GM23338 (cell line): ENCODE data around the gene ACOXL. TPM values are rescaled to one million over a fixed set of nuclear protein-coding genes. Genes with fewer than 3 reads are reported as not detected.

ENCODE experiments used
- ATAC-seq: fragments of 200-7000 bp; cut with Tn5 transposase; 3 replicates; pipeline ENCODE4 v1.9.1; 2020
- DNase-seq: peaks from one replicate; pipeline ENCODE4 v3.0.0-alpha.2; 2015; ENCODE audit warnings: low spot score
- H2AFZ ChIP-seq: fragments of 200-600 bp; sonication (generic); 2 replicates; pipeline ENCODE4 v1.8.0; 2016; ENCODE audit warnings: antibody characterized with exemption, mild to moderate bottlenecking, moderate library complexity
- H3F3A ChIP-seq: fragments of 200-600 bp; sonication (generic); replicated peaks from 2 replicates; pipeline ENCODE4 v1.8.0; 2017; ENCODE audit warnings: antibody characterized with exemption, mixed run types, low read depth
- H3K27ac ChIP-seq: fragments of 200-600 bp; sonication (generic); 2 replicates; pipeline ENCODE4 v1.6.1; 2016; ENCODE audit warnings: low read depth
- H3K27me3 ChIP-seq: fragments of 200-600 bp; sonication (generic); 2 replicates; pipeline ENCODE4 v1.8.0; 2016; ENCODE audit warnings: mild to moderate bottlenecking, mixed run types, moderate library complexity; ENCODE audit not compliant: insufficient read depth
- H3K36me3 ChIP-seq: fragments of 200-600 bp; sonication (generic); 2 replicates; pipeline ENCODE4 v1.8.0; 2016; ENCODE audit warnings: mild to moderate bottlenecking; ENCODE audit not compliant: insufficient read depth
- H3K4me1 ChIP-seq: fragments of 200-600 bp; sonication (generic); 2 replicates; pipeline ENCODE4 v1.8.0; 2016; ENCODE audit warnings: mild to moderate bottlenecking, moderate library complexity; ENCODE audit not compliant: insufficient read depth
- H3K4me2 ChIP-seq: fragments of 200-600 bp; sonication (generic); 2 replicates; pipeline ENCODE4 v1.7.1; 2017; ENCODE audit warnings: mixed run types
- H3K4me3 ChIP-seq: fragments of 200-600 bp; sonication (generic); 2 replicates; pipeline ENCODE4 v1.6.1; 2016; ENCODE audit warnings: mixed run types
- H3K79me2 ChIP-seq: fragments of 200-600 bp; sonication (generic); replicated peaks from 2 replicates; pipeline ENCODE4 v1.8.0; 2017; ENCODE audit warnings: mild to moderate bottlenecking; ENCODE audit not compliant: insufficient read depth
- H3K9me2 ChIP-seq: fragments of 200-600 bp; sonication (generic); 2 replicates; pipeline ENCODE4 v1.8.0; 2017; ENCODE audit not compliant: insufficient read depth
- H4K20me1 ChIP-seq: fragments of 200-600 bp; sonication (generic); replicated peaks from 2 replicates; pipeline ENCODE4 v1.8.0; 2017; ENCODE audit warnings: mild to moderate bottlenecking; ENCODE audit not compliant: insufficient read depth
- H3K27ac Mint-ChIP-seq: 2 replicates; pipeline ENCODE4 v1.8.0; 2020; ENCODE audit warnings: inconsistent platforms, mild to moderate bottlenecking, moderate library complexity, mixed read lengths
- H3K27me3 Mint-ChIP-seq: 3 replicates; pipeline ENCODE4 v1.8.0; 2022; ENCODE audit warnings: low read depth, mild to moderate bottlenecking, moderate library complexity, mixed read lengths, inconsistent platforms; ENCODE audit not compliant: insufficient read depth, poor library complexity
- H3K36me3 Mint-ChIP-seq: 3 replicates; pipeline ENCODE4 v1.8.0; 2021; ENCODE audit warnings: low read depth, mild to moderate bottlenecking, inconsistent platforms, moderate library complexity, mixed read lengths
- H3K4me1 Mint-ChIP-seq: 3 replicates; pipeline ENCODE4 v1.8.0; 2020; ENCODE audit warnings: mild to moderate bottlenecking, inconsistent platforms, mixed read lengths
- H3K4me3 Mint-ChIP-seq: 3 replicates; pipeline ENCODE4 v1.8.0; 2021; ENCODE audit warnings: moderate library complexity, mild to moderate bottlenecking, inconsistent platforms, mixed read lengths
- H3K9me3 Mint-ChIP-seq: 3 replicates; pipeline ENCODE4 v1.8.0; 2020; ENCODE audit warnings: moderate library complexity, mild to moderate bottlenecking, inconsistent platforms, mixed read lengths
- CREB1 ChIP-seq: fragments of 250-450 bp; sonication (Bioruptor Pico); IDR thresholded peaks from 2 replicates; pipeline ENCODE4 v1.5.0; 2020; ENCODE audit warnings: low read depth, mild to moderate bottlenecking, moderate library complexity
- CTCF ChIP-seq, 2 experiments: fragments of 200-600 bp in 1 of 2; sonication (generic) in 1 of 2; conservative IDR thresholded peaks; 2 replicates each; pipeline versions ENCODE4 v1.5.1 to v1.6.1; 2016 to 2017; ENCODE audit warnings: antibody characterized with exemption in 2 of 2, low read depth in 2 of 2, mild to moderate bottlenecking in 2 of 2, moderate library complexity in 1 of 2
- ETS1 ChIP-seq: IDR thresholded peaks from 2 replicates; pipeline ENCODE4 v1.6.1; 2016; ENCODE audit warnings: antibody characterized with exemption
- EZH2 ChIP-seq: fragments of 200-600 bp; sonication (generic); IDR thresholded peaks from one replicate; pipeline ENCODE4 v1.8.0; 2017; ENCODE audit warnings: antibody characterized with exemption, mild to moderate bottlenecking, low read depth; ENCODE audit not compliant: unreplicated experiment
- JUNB ChIP-seq: IDR thresholded peaks from one replicate; pipeline ENCODE4 v1.6.1; 2016; ENCODE audit warnings: antibody characterized with exemption; ENCODE audit not compliant: unreplicated experiment
- NANOG ChIP-seq: IDR thresholded peaks from 2 replicates; pipeline ENCODE4 v1.6.1; 2016; ENCODE audit warnings: antibody characterized with exemption, borderline replicate concordance
- ZNF331 ChIP-seq: fragments of 250-450 bp; sonication (Bioruptor Pico); IDR thresholded peaks from 2 replicates; pipeline ENCODE4 v1.5.0; 2020; ENCODE audit warnings: low read depth, mild to moderate bottlenecking, moderate library complexity
- ZNF462 ChIP-seq: fragments of 250-450 bp; sonication (Bioruptor Pico); IDR thresholded peaks from 2 replicates; pipeline ENCODE4 v1.5.0; 2020; ENCODE audit warnings: mild to moderate bottlenecking, moderate library complexity
- polyA plus RNA-seq: library from polyadenylated mRNA; unstranded; fragments of >200 nt; fragmentation: Nextera tagmentation; extraction: Ambion mirVana; gene quantifications from 2 replicates; pipeline ENCODE4 v1.2.1, GENCODE V29; 2016
- total RNA-seq: library from RNA; depleted of rRNA; stranded (reverse); fragments of >200 nt; shearing (Covaris generic); gene quantifications from 2 replicates; pipeline ENCODE4 v1.2.3, GENCODE V29; 2014

ACOXL gene
- total and polyA plus RNA-seq, 2 experiments from 2014 or later, result 9.0 to 14.7 TPM

- TF ChIP-seq ZNF462 (CRISPR knock-in tag) (no peak), ZNF331 (no peak), CREB1 (CRISPR knock-in tag) (no peak), JUNB (no peak), NANOG (no peak), ETS1 (no peak)
Measured at GRCh38 chr2:111100087-111100764, 367.9 kb downstream of the ACOXL start (continued).

- H2AFZ ChIP-seq, result no peak overlapping the region
- Mint-ChIP-seq H3K4me3 (no peak overlapping the region), H3K27ac (no peak overlapping the region), H3K9me3 (no peaks in the 10 kb centered on the region), H3K27me3 (no peaks in the 10 kb centered on the region), H3K4me1 (peaks cover 12% of the 10 kb centered on the region), H3K36me3 (no peaks in the 10 kb centered on the region)
- no peaks in the 10 kb centered on the region for H3K27me3 ChIP-seq
- H3K4me2 ChIP-seq, result no peak overlapping the region
- no peaks in the 10 kb centered on the region for H3K36me3 ChIP-seq
- no peaks in the 10 kb centered on the region for H3K4me1 ChIP-seq
- no peak overlapping the region for H3K4me3 ChIP-seq
- H3K79me2 ChIP-seq, result no peaks in the 10 kb centered on the region
- no peaks in the 10 kb centered on the region for H4K20me1 ChIP-seq
- H3K9me2 ChIP-seq, result no peaks in the 10 kb centered on the region; the same call in 1 of the 2 replicates
- no peaks in the 10 kb centered on the region for H3F3A ChIP-seq
- ATAC-seq (no peak), DNase-seq (peak; percentile 5)
- no peak overlapping the region for H3K27ac ChIP-seq
- no peak for TF ChIP-seq CREB1 (CRISPR knock-in tag)
- TF ChIP-seq ETS1, result no peak
- TF ChIP-seq CTCF (conservative IDR thresholded peaks at IDR 0.05; ENCODE audit: low read depth in 2 of 2), result no peak
- TF ChIP-seq EZH2, result no peak
Measured at GRCh38 chr2:111100765-111101162, 368.4 kb downstream of the ACOXL start.
